GM19452 (cell line): ENCODE data around the gene ESRRB.

Source experiments
- ATAC-seq: cut with Tn5 transposase; IDR thresholded peaks from one replicate; pipeline ENCODE4 v1.9.1; 2021; ENCODE audit not compliant: unreplicated experiment

Gene ESRRB

DNA sequence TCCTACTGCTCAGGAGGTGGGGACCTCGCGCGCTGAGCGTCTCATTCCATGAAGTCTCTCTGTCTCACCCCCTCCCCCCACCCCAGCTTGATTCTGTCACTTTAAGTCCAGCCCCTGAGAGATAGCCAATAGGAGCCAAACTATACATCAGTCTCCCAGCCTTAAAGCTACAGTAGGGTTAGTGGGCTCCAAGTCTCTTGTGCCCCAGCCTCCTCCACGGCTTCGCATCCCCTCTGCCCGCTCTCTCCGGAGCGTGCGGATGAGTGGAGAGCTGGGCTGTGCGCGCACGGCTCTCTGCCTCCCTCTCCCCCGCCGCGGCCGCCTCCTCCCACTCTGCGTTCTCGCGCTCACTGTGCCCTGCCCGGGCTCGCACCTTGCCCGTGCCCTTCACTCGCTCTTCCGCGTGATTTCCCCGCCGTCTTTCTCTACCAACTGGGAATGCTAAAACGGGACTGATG, at the start of gene ESRRB:
Gene ESRRB (plus strand): TSS at position 191 of the 458 bp plus-strand sequence. CDS start 265 bp downstream, at position 456.
- ATAC-seq: no peak

DNA sequence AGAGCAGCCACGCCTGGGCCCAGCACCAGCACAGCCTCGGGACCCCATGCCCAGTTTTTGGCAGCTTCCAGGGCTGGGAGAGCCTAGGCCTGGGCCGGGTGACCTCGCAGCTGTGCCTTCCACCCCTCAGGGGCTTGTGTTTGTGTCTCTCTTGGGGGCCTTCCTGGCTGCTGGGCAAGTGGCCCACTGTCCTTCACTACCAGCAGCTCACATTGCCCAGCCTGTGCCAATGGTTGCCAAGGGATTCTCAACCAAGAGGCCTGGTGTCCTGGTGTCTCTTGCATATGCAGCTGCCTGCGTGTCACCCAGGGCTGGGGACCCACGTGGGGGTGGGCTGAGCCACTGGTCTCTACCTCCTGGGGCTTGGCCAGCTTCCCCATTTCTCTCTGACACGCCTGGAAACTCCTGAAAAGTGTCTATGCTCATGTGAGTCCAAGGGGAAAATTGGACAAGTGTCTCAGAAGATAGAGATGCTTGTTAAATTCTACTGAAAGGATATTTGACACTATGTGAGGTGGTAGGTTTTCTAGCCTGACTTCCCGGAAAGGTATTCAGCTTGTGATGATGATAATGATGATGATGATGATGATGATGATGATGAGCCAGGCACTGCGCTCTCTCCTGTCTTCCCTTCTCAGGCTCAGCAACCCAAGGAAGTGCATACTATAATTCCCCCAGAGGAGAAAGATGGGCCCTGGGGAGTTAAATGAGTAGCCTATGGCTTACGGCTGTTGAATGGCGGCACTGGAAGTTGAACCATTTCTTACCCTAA, 48.8 kb upstream of the ESRRB start:
- no peak for ATAC-seq

- ATAC-seq: no peak
Observed at GRCh38 chr14:76328457-76329137, 47.3 kb upstream of the ESRRB start.

- no peak for ATAC-seq
Observed at GRCh38 chr14:76329154-76329928, 46.6 kb upstream of the ESRRB start.

- ATAC-seq: no peak
Observed at GRCh38 chr14:76329951-76330350, 46.0 kb upstream of the ESRRB start.

GRCh38 chr14:76330411-76331327, 45.3 kb upstream of the ESRRB start:
- ATAC-seq: no peak

DNA sequence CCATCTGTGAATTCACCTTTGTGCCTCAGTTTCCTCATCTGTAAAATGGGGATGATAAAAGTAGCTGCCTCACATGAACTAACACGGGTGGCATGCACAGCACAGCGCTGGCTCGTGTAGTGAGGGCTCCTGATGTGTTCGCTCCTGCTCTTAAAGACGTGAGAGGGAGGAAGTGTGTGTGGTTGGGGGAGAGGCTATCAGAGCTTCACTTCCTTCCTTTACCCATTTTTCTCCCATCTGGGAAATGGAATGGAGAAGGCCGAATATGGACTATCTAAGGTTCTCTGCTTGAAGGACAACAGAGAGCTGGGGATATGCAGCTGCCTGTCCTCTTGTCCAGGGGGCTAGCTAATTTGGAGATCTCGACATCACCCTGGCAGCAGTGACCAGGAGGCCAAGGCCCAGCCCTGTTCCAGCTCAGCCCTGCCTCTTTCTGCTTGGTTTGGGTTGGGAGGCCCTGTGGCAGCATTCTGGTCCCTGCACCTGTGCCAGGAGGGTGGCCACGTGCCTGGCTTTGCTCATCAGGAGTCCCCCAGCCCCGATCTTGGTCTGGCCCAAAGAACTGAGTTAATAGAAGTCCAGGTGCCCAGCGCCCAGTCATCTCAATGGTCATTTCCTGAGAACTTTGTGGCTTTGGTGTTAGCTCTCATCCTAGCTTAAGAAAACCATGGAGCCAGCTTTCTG, 44.5 kb upstream of the ESRRB start:
- ATAC-seq: no peak

DNA sequence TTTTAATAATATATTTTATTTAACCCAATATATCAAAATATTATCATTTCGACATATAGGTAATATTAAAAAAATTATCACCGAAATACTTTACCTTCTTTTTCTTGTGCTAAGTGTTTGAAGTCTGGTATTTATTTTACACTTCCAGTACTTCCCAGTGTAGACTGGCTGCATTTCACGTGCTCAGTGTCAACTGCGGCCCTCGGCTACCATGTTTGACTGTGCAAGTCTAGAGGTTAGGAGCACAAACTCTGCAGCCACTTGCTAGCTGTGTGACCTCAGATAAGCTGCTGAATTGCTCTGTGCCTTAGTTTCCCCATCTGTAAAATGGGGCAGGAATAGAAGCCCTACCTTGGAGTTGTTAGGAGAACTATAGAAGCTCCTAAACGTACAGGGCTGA, 42.3 kb upstream of the ESRRB start:
- ATAC-seq: no peak

DNA sequence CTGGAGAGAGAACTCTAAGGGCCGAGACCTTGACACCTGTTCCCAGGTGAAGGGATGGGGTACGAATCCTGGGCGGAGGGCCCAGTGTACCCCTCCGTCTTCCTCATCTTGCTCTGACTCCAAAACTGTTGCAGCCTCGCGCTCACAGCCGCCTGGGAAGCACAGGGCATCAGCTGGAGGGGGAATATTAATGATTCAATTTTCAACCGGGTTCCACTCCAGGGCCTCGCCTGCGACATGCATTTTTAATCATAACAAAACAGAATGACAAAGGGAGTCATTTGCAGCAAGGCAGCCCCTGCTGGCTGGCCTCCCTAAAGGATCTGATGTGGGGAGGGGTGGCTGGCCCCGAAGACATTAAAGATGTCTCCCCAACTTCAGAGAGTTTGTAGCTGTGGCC, 41.6 kb upstream of the ESRRB start:
- no peak for ATAC-seq

- ATAC-seq: no peak
Observed at GRCh38 chr14:76336876-76337275, 39.1 kb upstream of the ESRRB start.

GRCh38 chr14:76337635-76338545, 38.0 kb upstream of the ESRRB start:
- ATAC-seq: no peak

DNA sequence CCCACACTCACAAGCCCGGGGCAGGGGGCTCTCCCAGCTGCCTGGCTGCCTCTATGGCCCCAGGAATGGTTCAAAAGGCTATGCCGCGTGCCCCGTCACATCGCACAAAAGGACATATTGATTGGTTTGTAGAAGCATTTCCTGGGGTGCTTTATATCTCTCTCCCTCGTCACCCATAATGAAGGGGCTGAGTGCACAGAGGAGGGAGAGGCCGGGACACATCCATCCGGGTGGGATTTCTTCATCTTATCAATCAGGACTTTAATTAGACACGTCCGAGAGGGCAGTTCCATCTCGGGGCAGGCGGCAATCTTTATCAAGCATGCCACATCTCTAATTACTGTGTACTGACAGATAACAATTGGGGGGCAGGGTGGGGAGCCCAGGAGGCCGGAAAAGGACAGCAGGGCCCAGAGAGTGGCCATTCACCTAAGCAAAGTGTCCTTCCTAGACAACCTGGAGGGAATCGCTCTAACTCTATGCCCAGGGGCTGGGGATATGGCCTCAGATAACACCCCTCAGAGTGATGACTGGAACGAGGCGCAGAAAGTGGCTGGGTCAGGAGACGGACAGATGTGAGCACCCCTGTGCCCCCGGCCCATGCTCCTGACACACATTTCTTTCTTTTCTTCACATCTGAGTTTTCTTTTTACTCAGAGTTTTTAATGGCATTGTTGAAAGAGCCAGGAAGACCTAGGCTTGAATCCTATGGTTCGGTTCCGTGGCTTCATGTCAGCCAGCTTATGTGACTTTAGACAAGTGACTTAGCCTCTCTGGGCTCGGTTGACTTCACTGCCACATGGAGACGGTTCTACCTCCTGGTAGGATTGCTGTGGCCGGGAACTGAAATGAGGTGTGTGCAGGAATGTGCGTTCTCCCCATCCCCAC, 36.0 kb upstream of the ESRRB start:
- no peak for ATAC-seq

- ATAC-seq: no peak
Observed at GRCh38 chr14:76343386-76343785, 32.6 kb upstream of the ESRRB start.

DNA sequence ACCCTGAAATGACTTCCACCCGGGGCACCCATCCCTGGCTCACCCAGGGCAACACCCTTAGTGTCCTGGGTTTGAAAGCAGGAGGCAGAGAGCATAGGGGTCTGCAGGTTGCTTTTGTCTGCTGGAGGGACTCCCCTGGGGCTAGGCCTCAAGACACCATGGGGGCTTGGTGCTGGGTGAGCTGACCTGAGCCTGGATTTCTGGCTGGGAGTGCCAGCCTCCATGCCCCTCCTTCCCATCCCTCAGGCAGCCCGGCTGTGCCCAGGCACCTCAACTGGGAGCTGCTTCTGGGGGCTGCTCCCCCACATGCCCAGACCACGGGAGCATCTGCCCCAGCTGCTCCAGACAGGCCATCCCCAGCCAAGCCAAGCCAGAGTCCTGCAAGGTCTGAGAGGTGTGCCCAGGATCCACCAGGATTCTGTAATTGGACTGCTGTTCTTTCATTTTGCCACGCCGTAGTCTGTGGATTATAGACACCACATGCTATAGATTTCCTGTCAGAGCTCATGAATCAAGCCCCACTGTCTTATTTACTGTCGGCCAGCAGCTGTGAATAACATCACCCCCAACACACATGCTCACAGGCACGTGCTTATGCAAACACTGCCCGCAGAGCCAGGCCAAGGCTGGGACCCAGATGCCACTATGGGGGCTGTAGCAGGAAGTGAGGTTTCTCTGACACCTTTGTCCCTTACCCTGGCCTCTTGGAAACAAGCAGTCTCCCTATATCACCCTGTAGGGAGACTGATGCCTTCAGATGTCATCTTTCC, 29.4 kb upstream of the ESRRB start:
- ATAC-seq: no peak

- ATAC-seq: no peak
Observed at GRCh38 chr14:76348898-76349297, 27.0 kb upstream of the ESRRB start.

DNA sequence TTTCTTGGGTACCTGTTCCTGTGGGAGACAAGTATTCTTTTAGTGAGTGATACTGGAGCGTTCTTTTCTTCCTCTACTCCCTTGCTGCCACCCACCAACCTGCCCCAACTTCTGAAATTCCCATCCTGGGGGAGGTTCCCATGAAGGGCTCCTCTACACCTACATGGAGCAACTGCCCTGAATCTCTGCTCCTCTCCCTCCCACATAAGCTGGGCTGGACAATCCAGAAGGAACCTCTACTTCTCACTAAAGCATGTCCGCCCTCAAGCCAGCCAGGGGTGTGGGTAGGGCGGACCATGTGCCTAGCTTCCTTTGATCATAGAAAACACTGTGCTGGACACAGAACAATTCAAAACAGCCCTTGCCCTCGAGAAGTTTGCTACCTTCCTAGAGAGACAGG, 25.9 kb upstream of the ESRRB start:
- ATAC-seq: no peak

GRCh38 chr14:76350671-76351070, 25.3 kb upstream of the ESRRB start:
- ATAC-seq: no peak
